HG03175 (cell line): ENCODE data around the gene PCDHGB5.
"Not testable (repeated sequence)": the region's sequence is repeated elsewhere in the genome, so short reads cannot be mapped to it uniquely, and the experiment has no call there.

Source experiments
- ATAC-seq: cut with Tn5 transposase; IDR thresholded peaks from one replicate; pipeline ENCODE4 v1.9.1; 2021; ENCODE audit warnings: mild to moderate bottlenecking, moderate library complexity; ENCODE audit not compliant: unreplicated experiment

PCDHGB5 gene

GRCh38 chr5:141409598-141410306, 12.0 kb downstream of the PCDHGB5 start:
- no peak for ATAC-seq

GRCh38 chr5:141411575-141411974, 13.8 kb downstream of the PCDHGB5 start:
- ATAC-seq: no peak

GRCh38 chr5:141412854-141413539, 15.2 kb downstream of the PCDHGB5 start, which contains the start of gene PCDHGA10:
PCDHGA10 (plus strand) TSS chr5:141412987; CDS start chr5:141413176, 189 bp downstream.
- ATAC-seq: peak; percentile 77

DNA sequence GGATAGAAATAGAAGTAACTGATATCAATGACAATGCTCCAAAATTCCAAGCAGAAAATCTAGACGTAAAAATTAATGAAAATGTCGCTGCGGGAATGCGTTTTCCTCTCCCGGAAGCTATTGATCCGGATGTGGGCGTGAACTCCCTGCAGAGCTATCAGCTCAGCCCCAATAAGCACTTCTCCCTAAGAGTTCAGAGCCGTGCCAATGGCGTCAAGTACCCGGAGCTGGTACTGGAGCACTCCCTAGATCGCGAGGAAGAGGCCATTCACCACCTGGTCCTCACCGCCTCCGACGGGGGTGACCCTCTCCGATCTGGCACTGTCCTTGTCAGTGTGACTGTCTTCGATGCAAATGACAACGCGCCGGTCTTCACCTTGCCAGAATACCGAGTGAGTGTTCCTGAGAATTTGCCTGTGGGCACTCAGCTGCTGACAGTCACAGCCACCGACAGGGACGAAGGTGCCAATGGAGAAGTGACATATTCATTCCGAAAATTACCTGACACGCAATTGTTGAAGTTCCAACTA, 15.9 kb downstream of the PCDHGB5 start:
- ATAC-seq: no peak

- not testable (repeated sequence) for ATAC-seq
These were observed 17.0 kb downstream of the PCDHGB5 start for GRCh38 chr5:141414548-141415274.

GRCh38 chr5:141415275-141415618, 17.5 kb downstream of the PCDHGB5 start:
- not testable (repeated sequence) for ATAC-seq

DNA sequence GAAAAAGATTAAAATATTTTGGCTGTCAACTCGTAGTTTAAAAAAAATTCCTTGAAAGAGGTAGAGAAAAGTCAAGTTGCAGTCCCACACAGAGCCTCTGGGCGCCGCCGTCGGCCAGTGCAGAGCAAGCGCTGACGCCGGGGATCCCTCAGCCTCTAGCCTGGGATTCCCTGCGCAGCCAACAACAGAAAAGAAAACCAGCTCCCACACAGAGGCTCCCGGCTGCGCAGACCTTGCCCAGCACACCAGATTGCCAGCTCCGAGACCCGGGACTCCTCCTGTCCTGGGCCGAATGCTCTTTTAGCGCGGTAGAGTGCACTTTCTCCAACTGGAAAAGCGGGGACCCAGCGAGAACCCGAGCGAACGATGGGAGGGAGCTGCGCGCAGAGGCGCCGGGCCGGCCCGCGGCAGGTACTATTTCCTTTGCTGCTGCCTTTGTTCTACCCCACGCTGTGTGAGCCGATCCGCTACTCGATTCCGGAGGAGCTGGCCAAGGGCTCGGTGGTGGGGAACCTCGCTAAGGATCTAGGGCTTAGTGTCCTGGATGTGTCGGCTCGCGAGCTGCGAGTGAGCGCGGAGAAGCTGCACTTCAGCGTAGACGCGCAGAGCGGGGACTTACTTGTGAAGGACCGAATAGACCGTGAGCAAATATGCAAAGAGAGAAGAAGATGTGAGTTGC, 19.9 kb downstream of the PCDHGB5 start, which contains the start of gene PCDHGB7:
Gene PCDHGB7 (plus strand): TSS at position 184 of the 679 bp plus-strand sequence. CDS start 183 bp downstream, at position 367.
- peak; percentile 60 for ATAC-seq

DNA sequence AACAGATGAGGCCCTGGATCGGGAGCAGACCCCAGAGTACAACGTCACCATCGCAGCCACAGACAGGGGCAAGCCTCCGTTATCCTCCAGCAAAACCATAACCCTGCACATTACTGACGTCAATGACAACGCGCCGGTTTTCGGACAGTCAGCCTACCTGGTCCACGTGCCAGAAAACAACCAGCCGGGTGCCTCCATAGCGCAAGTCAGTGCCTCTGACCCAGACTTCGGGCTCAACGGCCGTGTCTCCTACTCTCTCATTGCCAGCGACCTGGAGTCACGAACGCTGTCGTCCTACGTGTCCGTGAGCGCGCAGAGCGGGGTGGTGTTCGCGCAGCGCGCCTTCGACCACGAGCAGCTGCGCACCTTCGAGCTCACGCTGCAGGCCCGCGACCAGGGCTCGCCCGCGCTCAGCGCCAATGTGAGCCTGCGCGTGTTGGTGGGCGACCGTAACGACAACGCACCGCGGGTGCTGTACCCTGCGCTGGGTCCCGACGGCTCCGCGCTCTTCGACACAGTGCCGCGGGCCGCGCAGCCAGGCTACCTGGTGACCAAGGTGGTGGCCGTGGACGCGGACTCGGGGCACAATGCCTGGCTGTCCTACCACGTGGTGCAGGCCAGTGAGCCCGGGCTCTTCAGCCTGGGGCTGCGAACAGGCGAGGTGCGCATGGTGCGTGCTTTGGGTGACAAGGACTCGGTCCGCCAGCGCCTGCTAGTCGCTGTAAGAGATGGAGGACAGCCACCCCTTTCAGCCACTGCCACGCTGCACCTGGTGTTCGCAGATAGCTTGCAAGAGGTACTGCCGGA, 21.5 kb downstream of the PCDHGB5 start:
- ATAC-seq: no peak

- peak; percentile 50 for ATAC-seq
These were observed 23.2 kb downstream of the PCDHGB5 start, which contains the start of gene PCDHGA11 for GRCh38 chr5:141420855-141421488. PCDHGA11 (plus strand) TSS chr5:141421051; CDS start chr5:141421228, 177 bp downstream.

DNA sequence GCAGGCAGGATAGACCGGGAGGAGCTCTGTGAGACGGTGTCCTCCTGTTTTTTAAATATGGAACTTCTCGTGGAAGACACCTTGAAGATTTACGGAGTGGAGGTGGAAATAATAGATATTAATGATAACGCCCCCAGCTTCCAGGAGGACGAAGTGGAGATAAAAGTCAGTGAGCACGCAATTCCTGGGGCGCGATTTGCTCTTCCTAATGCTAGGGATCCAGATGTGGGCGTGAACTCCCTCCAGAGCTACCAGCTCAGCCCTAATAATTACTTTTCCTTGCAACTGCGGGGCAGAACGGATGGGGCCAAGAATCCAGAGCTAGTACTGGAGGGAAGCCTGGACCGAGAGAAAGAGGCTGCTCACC, 23.7 kb downstream of the PCDHGB5 start:
- ATAC-seq: no peak

DNA sequence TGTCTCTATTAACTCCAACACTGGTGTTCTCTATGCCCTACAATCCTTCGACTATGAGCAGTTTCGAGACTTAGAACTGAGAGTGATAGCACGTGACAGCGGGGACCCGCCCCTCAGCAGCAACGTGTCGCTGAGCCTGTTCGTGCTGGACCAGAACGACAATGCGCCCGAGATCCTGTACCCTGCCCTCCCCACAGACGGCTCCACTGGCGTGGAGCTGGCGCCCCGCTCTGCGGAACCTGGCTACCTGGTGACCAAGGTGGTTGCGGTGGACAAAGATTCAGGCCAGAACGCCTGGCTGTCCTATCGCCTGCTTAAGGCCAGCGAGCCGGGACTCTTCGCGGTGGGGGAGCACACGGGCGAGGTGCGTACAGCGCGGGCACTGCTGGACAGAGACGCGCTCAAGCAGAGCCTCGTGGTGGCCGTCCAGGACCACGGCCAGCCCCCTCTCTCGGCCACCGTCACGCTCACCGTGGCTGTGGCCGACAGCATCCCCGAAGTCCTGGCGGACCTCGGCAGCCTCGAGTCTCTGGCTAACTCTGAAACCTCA, 25.1 kb downstream of the PCDHGB5 start:
- no peak for ATAC-seq

DNA sequence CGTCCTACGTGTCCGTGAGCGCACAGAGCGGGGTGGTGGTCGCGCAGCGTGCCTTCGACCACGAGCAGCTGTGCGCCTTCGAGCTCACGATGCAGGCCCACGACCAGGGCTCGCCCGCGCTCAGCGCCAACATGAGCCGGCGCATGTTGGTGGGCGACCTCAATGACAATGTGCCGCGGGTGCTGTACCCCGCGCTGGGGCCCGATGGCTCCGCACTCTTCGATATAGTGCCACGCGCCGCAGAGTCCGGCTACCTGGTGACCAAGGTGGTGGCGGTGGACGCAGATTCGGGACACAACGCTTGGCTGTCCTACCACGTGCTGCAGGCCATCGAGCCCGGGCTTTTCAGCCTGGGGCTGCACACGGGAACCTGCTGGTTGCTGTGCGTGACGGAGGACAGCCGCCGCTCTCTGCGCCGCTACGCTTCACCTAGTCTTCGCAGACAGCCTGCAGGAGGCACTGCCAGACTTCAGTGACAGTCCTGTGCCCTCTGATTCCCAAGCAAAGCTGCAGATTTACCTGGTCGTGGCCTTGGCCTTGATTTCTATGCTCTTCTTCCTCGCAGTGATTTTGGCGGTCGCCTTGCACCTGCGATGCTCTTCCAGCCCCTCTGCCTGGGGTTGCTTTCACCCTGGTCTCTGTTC, 30.2 kb downstream of the PCDHGB5 start:
- no peak for ATAC-seq

DNA sequence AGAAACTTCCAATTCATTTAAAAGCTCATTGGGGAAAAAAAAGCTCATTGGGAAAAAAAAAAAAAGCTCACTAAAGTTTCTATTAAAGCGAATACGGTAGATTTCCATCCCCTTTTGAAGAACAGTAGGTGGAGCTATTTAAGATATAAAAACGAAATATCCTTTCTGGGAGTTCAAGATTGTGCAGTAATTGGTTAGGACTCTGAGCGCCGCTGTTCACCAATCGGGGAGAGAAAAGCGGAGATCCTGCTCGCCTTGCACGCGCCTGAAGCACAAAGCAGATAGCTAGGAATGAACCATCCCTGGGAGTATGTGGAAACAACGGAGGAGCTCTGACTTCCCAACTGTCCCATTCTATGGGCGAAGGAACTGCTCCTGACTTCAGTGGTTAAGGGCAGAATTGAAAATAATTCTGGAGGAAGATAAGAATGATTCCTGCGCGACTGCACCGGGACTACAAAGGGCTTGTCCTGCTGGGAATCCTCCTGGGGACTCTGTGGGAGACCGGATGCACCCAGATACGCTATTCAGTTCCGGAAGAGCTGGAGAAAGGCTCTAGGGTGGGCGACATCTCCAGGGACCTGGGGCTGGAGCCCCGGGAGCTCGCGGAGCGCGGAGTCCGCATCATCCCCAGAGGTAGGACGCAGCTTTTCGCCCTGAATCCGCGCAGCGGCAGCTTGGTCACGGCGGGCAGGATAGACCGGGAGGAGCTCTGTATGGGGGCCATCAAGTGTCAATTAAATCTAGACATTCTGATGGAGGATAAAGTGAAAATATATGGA, 32.8 kb downstream of the PCDHGB5 start, which contains the start of gene PCDHGA12:
Gene PCDHGA12 (plus strand): TSS at position 176 of the 782 bp plus-strand sequence. CDS start 253 bp downstream, at position 429.
- ATAC-seq: peak; percentile 92

GRCh38 chr5:141431286-141431685, 33.5 kb downstream of the PCDHGB5 start:
- no peak for ATAC-seq

- ATAC-seq: not testable (repeated sequence)
These were observed 34.6 kb downstream of the PCDHGB5 start for GRCh38 chr5:141432308-141432707.

GRCh38 chr5:141432726-141433125, 35.0 kb downstream of the PCDHGB5 start:
- not testable (repeated sequence) for ATAC-seq

- ATAC-seq: no peak
These were observed 36.3 kb downstream of the PCDHGB5 start for GRCh38 chr5:141434006-141434405.

DNA sequence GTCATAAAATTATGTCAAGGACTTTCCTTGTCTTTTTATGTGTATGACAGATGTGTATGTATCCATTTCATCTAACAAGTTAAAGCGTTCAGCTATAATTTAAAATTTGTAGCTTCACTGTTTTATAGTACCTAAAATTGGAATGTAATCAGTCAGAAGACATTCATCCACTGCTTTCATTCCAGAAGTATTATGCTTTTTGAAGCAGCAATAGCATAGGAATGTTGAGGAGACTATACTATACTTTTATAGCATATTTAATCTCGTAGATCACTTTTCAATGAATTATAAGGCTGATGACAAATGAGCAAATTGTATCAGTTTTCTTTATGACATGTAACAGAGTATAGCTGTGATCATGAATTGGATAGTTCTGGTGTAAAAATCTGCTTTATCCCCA, 39.5 kb downstream of the PCDHGB5 start:
- ATAC-seq: no peak
